Astrocyte of the hippocampus (primary cell): ENCODE measurements around the gene LRRC28.
"Not testable (repeated sequence)": the region's sequence is repeated elsewhere in the genome, so short reads cannot be mapped to it uniquely, and the experiment has no call there.

Source experiments
- DNase-seq: peaks from one replicate; pipeline ENCODE4 v3.0.0; 2011; ENCODE audit warnings: low read depth, low spot score

Gene LRRC28

DNA sequence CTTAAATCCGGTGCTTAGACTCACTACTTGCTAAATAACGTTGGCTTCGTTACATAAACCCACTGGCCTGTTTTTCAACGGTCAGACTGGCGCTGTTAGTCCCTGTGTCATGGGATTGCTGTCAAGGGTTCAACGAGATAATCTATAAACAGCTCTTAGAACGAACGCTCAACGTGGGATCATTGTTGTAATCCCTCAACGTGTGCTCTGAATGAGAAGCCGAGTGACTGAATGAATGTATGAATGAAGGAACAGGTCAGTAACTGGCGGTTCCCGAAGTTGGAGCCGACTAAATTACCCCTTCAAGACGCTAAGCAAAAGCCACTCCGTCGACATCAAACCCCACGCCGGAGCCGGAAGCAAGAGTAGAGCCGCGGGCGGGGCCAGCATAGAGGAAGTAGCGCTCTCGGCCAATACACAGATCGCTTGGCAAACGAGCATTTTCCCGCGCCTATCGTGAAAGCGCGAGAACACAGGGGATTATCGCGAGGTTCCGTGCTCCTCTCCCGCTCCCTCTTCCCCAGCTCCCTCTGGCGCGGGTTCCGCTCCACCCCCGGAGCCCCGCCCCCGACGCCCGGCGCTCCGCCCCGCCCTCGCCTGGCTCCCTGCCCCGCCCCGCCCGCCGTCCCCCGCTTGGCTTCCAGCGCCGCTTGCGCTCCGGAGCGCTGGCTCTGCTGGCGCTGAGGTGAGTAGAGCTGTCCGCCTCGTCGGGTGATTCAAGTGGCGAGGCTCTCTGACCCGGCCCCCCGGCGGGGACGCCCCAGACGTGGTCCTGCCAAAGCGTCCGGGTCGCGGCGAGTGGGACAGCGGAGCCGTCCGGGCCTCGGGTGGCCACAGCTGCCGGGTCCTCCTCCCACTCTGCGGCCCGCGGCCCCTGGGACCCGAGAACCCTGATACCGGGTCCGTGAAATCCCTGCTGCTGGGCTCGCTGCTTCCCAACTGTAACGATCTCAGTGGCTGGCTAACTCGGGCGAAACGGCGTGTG, at the start of gene LRRC28:
Gene LRRC28 (plus strand): TSS at position 625 of the 985 bp plus-strand sequence. CDS start 4,477 bp downstream, outside the sequence.
- peak; percentile 100 for DNase-seq

DNA sequence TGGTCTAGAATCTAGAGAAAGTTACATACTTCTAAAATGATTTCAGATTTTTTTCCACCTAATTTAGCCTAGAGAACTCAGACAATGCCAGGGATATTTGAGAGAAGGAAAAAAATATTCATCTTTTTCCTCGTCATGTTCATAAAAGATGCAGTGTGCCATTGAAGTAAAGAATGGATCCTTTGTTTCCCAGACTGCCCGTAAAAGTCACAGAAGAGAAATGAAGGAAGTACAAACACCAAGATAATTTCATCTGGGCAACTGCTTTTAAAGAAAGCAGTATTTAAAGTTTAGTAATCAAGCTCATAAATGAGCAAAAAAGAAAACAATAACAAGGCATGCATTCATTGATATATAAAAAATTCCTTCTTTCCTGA, 49.1 kb upstream of the LRRC28 start:
- DNase-seq: no peak

DNA sequence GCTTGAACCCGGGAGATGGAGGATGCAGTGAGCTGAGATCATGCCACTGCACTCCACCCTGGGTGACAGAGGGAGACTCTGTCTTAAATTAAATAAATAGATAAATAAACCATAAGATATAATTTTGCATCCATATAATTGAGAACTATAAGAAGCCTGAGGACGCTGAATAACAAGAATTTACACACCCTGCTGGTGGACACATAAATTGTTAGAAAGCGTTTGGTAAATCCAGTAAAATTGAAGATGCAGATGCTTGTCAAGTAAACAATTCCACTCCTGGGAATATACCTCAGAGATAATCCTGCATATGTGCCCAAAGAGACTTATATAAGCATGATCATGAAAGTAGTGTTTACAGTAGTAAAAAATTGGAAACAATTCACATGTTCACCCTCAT, 43.6 kb upstream of the LRRC28 start:
- DNase-seq: no peak

DNA sequence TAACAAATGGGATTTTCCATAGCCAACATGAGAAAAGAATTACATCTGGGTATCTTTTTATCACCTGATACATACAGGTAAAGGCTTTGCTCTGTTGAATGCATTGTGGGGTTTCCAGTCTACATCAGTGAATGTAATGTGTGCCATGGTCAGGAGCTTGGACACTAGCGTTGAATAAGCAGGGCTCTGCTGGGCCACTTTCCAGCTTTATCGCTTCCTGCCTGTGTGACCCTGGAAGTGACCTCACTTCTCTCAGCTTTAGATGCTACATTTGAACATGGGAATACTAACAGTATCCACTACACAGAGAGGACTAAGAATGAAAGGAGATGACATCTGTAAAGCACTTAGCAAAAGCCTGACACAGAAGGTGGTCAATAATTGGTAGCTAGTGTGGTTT, 42.0 kb upstream of the LRRC28 start:
- no peak for DNase-seq

DNA sequence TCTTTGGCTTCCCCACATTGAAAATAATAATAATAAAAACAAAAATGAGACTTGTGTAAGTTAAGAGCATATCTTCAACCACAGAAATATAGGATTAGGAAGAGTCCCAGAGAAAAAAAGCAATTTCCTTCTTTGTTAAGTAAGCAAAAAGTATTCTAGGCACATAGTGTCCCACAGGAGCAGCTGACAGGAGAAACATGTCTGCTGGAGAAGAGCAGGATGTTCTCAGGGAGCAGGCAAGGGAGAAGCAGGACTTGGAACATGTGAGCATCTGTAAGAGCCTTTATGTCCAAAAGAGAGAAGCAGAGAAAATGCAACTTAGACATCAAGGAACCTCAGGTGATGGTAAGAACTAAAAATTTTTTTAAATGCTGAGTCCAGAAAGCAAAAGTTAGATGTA, 40.9 kb upstream of the LRRC28 start:
- DNase-seq: no peak

GRCh38 chr15:99211926-99212325, 39.4 kb upstream of the LRRC28 start:
- peak; percentile 44 for DNase-seq

DNA sequence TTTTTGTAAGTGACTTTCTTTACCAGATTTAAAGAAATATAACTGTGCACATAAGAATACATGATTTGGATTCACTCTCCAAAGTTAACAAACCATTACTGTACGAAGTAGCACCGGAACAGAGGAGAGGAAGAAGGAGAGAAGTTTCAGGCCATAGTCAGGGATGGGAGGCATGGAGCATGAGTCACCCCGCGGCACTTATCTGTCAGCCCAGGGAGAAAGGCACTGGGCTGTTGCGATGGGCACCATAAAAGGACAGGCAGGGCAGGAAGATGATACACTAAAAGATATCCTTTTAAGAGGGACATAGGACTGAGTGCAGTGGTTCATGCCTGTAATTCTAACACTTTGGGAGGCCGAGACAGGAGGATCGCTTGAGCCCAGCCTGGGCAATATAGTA, 38.9 kb upstream of the LRRC28 start:
- peak; percentile 52 for DNase-seq

GRCh38 chr15:99213187-99213811, 38.0 kb upstream of the LRRC28 start:
- peak; percentile 85 for DNase-seq

DNA sequence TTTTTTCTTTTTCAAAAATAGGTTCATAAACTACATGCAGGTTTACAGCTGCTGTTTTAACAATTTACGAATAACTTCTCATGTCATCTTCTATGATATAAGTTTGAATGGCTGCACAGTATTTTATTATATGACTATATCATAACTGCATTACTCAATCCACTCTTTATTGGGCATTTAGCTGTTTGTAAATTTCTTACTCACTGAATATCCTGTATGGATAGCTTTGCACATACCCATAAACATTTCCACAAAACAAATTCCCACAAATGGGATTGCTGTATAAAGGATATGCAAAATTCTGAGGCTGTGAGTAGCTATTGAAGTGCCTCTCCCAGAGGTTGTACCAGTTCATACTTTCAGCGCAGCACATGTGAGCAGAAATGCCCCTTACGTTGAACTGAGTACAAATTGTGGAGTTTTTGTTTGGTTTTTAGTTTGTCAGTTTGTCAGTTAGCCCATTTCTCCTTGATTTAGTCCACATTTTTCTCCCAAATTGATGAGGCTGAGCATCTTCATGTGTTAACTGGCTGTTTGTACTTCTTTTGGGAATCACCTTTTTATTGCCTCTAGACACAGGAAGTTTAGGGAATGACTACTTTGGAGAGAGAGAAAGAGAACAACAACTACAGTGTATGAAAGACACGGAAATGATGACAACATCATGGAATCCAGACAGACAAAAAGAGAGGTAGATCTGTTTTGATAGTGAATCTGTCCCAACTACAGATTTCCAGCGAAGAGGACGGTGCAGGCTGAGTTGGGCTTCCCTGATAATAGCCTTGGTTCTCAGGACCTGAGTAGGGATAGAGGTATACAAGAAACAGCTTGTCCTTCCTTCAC, 26.7 kb upstream of the LRRC28 start:
- DNase-seq: no peak

DNA sequence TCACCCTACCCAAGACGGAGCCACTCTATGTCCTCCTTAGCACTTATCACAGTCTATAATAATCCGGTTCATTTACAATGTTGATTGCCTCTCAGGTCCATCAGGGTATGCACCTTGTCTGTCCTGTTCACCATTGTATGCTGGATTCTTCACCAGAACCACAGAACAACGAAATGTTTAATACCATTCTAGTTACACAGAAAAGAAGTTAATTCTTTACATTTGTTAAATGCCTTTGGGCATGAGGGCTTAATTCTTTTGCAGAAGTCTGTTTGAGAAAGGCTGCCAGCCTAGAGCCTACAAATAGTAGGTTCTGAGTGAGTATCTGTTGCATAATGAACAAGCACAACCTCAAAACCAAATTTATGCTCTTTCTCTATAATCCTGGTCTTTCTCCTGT, 24.5 kb upstream of the LRRC28 start:
- no peak for DNase-seq

GRCh38 chr15:99228120-99228770, 23.0 kb upstream of the LRRC28 start:
- no peak for DNase-seq

DNA sequence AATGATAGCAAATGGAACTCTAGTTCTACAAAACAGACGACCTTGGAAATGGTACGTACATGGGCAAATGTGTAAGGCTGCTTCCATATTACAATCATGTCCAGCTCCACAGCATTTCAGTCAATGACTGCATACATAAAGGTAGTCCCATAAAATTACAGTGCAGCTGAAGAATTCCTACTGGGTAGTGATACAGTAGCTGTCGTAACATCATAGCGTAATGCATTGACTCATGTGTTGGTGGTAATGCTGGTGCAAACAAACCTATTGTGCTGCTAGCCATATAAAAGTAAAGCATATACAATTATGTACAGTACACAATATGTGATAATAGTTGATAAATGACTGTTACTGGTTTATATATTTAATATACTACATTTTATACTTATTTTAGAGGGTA, 20.4 kb upstream of the LRRC28 start:
- no peak for DNase-seq

DNA sequence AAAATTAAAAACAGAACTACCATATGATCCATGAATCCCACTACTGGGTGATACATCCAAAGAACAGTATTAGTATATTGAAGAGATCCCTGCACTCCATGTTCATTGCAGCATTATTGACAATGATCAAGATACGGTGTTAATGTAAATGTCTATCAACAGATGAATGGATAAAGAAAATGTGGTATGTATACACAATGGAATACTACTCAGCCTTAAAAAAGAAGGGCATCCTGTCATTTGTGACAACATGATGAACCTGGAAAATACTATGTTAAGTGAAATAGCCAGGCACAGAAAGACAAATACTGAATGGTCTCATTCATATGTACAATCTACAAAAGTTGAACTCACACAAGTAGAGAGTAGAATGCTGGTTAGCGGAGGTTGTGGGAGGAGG, 18.5 kb upstream of the LRRC28 start:
- DNase-seq: no peak

DNA sequence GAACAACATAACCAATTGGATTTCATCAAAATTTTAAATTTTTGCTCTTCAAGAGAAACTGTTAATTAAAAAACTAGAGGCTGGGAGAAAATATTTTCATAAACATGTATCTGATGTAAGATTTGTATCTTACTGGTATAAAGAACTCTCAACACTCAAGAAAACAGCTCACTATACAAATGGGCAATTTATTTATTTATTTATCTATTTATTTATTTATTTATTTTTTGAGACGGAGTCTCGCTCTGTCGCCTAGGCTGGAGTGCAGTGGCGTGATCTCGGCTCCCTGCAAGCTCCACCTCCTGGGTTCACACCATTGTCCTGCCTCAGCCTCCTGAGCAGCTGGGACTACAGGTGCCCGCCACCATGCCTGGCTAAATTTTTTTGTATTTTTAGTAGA, 17.1 kb upstream of the LRRC28 start:
- DNase-seq: not testable (repeated sequence)

GRCh38 chr15:99238849-99239248, 12.4 kb upstream of the LRRC28 start:
- no peak for DNase-seq

DNA sequence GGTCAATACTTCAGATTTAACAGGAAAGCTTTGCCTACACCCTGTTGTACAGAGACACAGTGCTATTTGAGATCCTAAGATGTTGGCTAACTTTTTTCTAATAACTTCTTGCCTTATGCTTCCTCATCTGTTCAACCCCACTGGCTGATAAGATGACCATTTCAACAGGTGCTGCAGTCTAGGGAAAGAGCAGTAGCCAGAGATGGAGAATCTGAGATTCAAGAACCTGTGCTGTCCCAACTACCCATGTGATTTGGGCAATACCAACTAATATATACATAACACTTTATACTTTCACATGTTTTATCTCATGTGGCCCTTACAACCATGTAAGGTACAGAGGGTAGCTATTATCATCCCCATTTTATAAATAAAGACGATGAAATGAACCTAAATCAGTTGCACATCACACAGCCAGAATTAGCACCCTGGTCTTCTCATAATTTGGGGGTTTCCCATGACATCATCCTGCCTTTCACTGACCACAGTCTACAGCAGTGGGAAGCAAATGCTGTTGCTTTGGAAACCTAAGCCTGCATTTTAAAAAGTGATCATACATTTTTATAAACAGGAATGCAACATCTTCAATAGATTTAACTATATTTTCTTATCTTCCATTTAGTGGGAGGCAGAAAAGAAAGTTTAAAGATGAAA, 11.6 kb upstream of the LRRC28 start:
- peak; percentile 54 for DNase-seq

GRCh38 chr15:99241752-99242151, 9.5 kb upstream of the LRRC28 start:
- no peak for DNase-seq

GRCh38 chr15:99244306-99244705, 7.0 kb upstream of the LRRC28 start:
- no peak for DNase-seq

DNA sequence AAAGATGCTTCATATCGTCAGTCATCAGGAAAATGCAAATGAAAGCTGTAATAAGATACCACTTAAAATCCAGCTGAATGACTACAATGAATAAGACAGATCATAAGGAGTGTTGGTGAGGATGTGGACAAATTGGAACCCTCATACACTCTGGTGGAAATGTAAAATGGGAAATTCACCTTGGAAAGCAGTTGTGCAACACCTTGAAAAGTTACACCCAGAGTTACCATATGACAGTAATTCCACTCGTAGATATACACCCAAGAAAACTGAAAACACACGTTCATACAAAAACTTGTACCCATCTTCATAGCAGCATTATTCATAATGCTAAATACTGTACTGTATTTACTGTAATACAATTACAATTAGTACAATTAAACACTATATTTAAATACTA, 4.2 kb upstream of the LRRC28 start:
- no peak for DNase-seq

GRCh38 chr15:99248000-99248715, 3.1 kb upstream of the LRRC28 start:
- no peak for DNase-seq
